Panc1 (cell line): Measurements from ENCODE around the gene TBCD. TPM values are rescaled to one million over a fixed set of nuclear protein-coding genes. Genes with fewer than 3 reads are reported as not detected.
A peak's percentile ranks its signal among the peaks of the same experiment; 100 is the strongest.

ENCODE experiments used
- ATAC-seq: fragments of 200-7000 bp; cut with Tn5 transposase; 2 replicates; pipeline ENCODE4 v1.9.1; 2020; ENCODE audit warnings: mild to moderate bottlenecking, moderate library complexity
- BruUV-seq: library from RNA; stranded (reverse); fragments of 400-500 nt; replicated peaks from 2 replicates; lab custom pipeline; 2021; lab: Mats Ljungman, UMichigan
- CTCF ChIA-PET: fragments of 300-600 bp; sonication (Branson Sonifier 250); formaldehyde crosslinking; loops from one replicate; lab custom pipeline; 2022; ENCODE audit warnings: antibody characterized with exemption; lab: Charles Lee
- POLR2A ChIA-PET: fragments of 300-600 bp; sonication (Branson Sonifier 250); formaldehyde crosslinking; loops from one replicate; lab custom pipeline; 2022; ENCODE audit warnings: antibody characterized with exemption; lab: Charles Lee
- DNase-seq: peaks from one replicate; pipeline ENCODE4 v3.0.0-alpha.2; 2010; ENCODE audit warnings: low read depth, low spot score
- H3K27ac ChIP-seq: 2 replicates; pipeline ENCODE4 v1.5.1; 2011; ENCODE audit warnings: mild to moderate bottlenecking, low read length, inconsistent platforms
- H3K27me3 ChIP-seq: fragments of 200-500 bp; sonication (Bioruptor generic); 2 replicates; pipeline ENCODE4 v1.6.0; 2014; ENCODE audit warnings: low read length, inconsistent platforms; ENCODE audit not compliant: control insufficient read depth, insufficient read depth
- H3K36me3 ChIP-seq: fragments of 200-500 bp; sonication (Bioruptor generic); 2 replicates; pipeline ENCODE4 v1.5.1; 2014; ENCODE audit warnings: inconsistent platforms, mild to moderate bottlenecking, low read length, moderate library complexity; ENCODE audit not compliant: control insufficient read depth, insufficient read depth
- H3K4me1 ChIP-seq: 2 replicates; pipeline ENCODE4 v1.5.1; 2011; ENCODE audit warnings: inconsistent platforms, mild to moderate bottlenecking, low read length, moderate library complexity; ENCODE audit not compliant: control insufficient read depth, insufficient read depth
- H3K4me3 ChIP-seq, 2 experiments: 2 replicates each; pipeline ENCODE4 v1.5.1; 2011 to 2012; ENCODE audit warnings: low read depth in 2 of 2, low read length in 2 of 2, mild to moderate bottlenecking in 2 of 2, inconsistent platforms in 1 of 2, moderate library complexity in 1 of 2
- H3K9me3 ChIP-seq: fragments of 200-500 bp; sonication (Bioruptor generic); 2 replicates; pipeline ENCODE4 v1.5.1; 2014; ENCODE audit warnings: low read depth, mild to moderate bottlenecking, inconsistent platforms, low read length, moderate library complexity; ENCODE audit not compliant: control insufficient read depth, insufficient read depth
- POLR2AphosphoS5 ChIP-seq: IDR thresholded peaks from 2 replicates; pipeline ENCODE4 v1.6.1; 2012; ENCODE audit warnings: mild to moderate bottlenecking, low read depth, low read length, moderate library complexity
- SIN3A ChIP-seq: IDR thresholded peaks from 2 replicates; pipeline ENCODE4 v1.6.1; 2012; ENCODE audit warnings: low read depth, mild to moderate bottlenecking, low read length, moderate library complexity, borderline replicate concordance; ENCODE audit not compliant: insufficient read depth
- TCF7L2 ChIP-seq: IDR thresholded peaks from 2 replicates; pipeline ENCODE4 v1.6.1; 2011; ENCODE audit warnings: mild to moderate bottlenecking, low read depth, low read length, inconsistent platforms
- in situ Hi-C: cut with HindIII; loops from 2 replicates; pipeline ENCODE4 v1.10.0; 2016; ENCODE audit warnings: low sequenced_read_pairs, low pct_unique_long_range_greater_than_20kb
- intact Hi-C: fragments of 100-400 bp; cut with micrococcal nuclease; formaldehyde crosslinking; loops from one replicate; pipeline ENCODE4 v1.10.0; 2022; ENCODE audit not compliant: unreplicated experiment
- total RNA-seq: library from RNA; stranded (reverse); gene quantifications from one replicate; pipeline ENCODE4 v1.2.1, GENCODE V29; 2021; ENCODE audit not compliant: unreplicated experiment
- TF ChIP-seq, protein P1 (sequence below): fragments of 450-650 bp; IDR thresholded peaks from 2 replicates; pipeline ENCODE4 v1.5.1; 2017; ENCODE audit warnings: mild to moderate bottlenecking
- TF ChIP-seq, protein P2 (sequence below), 2 experiments: IDR thresholded peaks; 2 replicates each; pipeline ENCODE4 v1.6.1; 2011 to 2012; ENCODE audit warnings: low read depth in 2 of 2, control low read depth in 1 of 2, low read length in 1 of 2, mild to moderate bottlenecking in 1 of 2, moderate library complexity in 1 of 2; ENCODE audit not compliant: insufficient read depth in 1 of 2

TBCD gene
- total RNA-seq, 1 experiment from 2014 or later: 186 TPM

DNA sequence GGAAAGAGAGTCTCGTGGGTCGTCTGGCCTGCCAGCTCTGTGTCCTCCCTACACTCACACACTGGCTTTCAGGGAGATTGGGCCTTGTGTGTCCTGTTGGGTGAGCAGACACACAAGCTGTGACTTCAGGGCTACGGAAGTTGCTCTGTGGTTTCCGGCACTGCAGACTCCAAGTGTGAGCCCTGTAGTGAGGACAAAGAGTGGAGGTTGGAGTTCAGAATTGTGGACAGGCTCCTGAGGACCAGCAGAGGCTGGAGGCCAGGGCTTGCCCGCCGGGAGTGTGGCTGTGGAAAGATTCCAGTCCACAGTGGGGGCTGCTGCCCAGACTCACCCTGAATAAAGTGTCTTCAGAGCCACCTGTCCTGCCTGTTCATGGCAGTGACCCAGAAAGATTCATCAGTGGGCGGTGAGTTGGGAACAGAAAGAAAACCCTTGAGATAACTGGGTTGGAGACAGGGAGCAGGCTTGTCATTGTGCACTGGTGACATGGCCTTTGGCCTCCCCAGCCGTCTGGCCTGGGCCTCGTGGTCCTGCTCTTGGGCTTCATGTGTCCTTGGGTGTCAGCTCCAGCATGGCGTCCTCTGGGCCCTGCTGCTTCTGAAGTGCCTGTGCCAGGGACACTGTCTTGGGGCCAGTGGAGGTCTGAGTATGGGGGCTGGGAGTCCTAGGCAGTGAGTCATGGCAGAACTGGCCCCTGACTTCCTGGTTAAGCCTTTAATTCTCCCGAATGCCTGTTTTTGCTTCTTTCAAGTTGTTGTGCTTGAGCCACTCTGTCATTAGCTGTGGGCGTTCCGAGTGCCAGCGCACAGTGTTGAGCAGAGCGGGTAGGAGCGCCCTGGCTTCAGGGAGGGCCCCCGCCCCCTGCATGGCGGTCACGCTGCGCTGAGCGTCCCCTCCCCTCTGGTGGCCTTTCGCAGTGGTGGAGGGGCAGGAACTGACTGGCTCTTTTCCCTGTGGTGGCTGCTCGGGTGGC, 107.9 kb downstream of the TBCD start:
- peak overlapping the region; percentile 25; the same call in 1 of the 2 replicates for H3K27ac ChIP-seq
- DNase-seq (no peak), ATAC-seq (peak; percentile 19; the same call in 1 of the 2 replicates)
- peaks cover 17% of the 10 kb centered on the region for H3K4me1 ChIP-seq
- H3K4me3 ChIP-seq: no peak overlapping the region
- in situ Hi-C loops: no loop called here
- ChIA-PET CTCF (no interaction called here), POLR2A (no interaction called here)
- no peaks in the 10 kb centered on the region for H3K36me3 ChIP-seq
- H3K27me3 ChIP-seq: no peaks in the 10 kb centered on the region
- intact Hi-C loops: no loop called here
- TF ChIP-seq, protein P1, sequence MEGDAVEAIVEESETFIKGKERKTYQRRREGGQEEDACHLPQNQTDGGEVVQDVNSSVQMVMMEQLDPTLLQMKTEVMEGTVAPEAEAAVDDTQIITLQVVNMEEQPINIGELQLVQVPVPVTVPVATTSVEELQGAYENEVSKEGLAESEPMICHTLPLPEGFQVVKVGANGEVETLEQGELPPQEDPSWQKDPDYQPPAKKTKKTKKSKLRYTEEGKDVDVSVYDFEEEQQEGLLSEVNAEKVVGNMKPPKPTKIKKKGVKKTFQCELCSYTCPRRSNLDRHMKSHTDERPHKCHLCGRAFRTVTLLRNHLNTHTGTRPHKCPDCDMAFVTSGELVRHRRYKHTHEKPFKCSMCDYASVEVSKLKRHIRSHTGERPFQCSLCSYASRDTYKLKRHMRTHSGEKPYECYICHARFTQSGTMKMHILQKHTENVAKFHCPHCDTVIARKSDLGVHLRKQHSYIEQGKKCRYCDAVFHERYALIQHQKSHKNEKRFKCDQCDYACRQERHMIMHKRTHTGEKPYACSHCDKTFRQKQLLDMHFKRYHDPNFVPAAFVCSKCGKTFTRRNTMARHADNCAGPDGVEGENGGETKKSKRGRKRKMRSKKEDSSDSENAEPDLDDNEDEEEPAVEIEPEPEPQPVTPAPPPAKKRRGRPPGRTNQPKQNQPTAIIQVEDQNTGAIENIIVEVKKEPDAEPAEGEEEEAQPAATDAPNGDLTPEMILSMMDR: no peak
- TF ChIP-seq SIN3A (no peak), POLR2AphosphoS5 (no peak), TCF7L2 (no peak)
- TF ChIP-seq, protein P2, sequence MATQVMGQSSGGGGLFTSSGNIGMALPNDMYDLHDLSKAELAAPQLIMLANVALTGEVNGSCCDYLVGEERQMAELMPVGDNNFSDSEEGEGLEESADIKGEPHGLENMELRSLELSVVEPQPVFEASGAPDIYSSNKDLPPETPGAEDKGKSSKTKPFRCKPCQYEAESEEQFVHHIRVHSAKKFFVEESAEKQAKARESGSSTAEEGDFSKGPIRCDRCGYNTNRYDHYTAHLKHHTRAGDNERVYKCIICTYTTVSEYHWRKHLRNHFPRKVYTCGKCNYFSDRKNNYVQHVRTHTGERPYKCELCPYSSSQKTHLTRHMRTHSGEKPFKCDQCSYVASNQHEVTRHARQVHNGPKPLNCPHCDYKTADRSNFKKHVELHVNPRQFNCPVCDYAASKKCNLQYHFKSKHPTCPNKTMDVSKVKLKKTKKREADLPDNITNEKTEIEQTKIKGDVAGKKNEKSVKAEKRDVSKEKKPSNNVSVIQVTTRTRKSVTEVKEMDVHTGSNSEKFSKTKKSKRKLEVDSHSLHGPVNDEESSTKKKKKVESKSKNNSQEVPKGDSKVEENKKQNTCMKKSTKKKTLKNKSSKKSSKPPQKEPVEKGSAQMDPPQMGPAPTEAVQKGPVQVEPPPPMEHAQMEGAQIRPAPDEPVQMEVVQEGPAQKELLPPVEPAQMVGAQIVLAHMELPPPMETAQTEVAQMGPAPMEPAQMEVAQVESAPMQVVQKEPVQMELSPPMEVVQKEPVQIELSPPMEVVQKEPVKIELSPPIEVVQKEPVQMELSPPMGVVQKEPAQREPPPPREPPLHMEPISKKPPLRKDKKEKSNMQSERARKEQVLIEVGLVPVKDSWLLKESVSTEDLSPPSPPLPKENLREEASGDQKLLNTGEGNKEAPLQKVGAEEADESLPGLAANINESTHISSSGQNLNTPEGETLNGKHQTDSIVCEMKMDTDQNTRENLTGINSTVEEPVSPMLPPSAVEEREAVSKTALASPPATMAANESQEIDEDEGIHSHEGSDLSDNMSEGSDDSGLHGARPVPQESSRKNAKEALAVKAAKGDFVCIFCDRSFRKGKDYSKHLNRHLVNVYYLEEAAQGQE (IDR thresholded peaks at IDR 0.05; ENCODE audit: insufficient read depth in 1 of 2, low read depth in 2 of 2, low read length in 1 of 2): no peak
- no TSS peak for BruUV-seq
- H3K9me3 ChIP-seq: no peaks in the 10 kb centered on the region

- POLR2A ChIA-PET: no interaction called here
Measured at GRCh38 chr17:82860606-82861392, 108.9 kb downstream of the TBCD start.

More at GRCh38 chr17:82860606-82861392, 108.9 kb downstream of the TBCD start:
- in situ Hi-C loops (no loop called here), intact Hi-C loops (no loop called here)
- Histone ChIP-seq H3K4me3 (no peak overlapping the region), H3K4me1 (peaks cover 17% of the 10 kb centered on the region), H3K9me3 (no peaks in the 10 kb centered on the region), H3K36me3 (no peaks in the 10 kb centered on the region), H3K27ac (no peak overlapping the region), H3K27me3 (no peaks in the 10 kb centered on the region)
- no peak for TF ChIP-seq TCF7L2
- TF ChIP-seq, protein P1: no peak
- TF ChIP-seq, protein P2 (IDR thresholded peaks at IDR 0.05; ENCODE audit: insufficient read depth in 1 of 2, low read depth in 2 of 2, low read length in 1 of 2): no peak
- TF ChIP-seq POLR2AphosphoS5: no peak
- TF ChIP-seq SIN3A: no peak
- BruUV-seq: no TSS peak
- ATAC-seq: no peak
- no peak for DNase-seq
- CTCF ChIA-PET: no interaction called here
